GM23338 (cell line): ENCODE data around the gene ARL5A.

Source experiments
- ETS1 ChIP-seq: IDR thresholded peaks from 2 replicates; pipeline ENCODE4 v1.6.1; 2016; ENCODE audit warnings: antibody characterized with exemption
- EZH2 ChIP-seq: fragments of 200-600 bp; sonication (generic); IDR thresholded peaks from one replicate; pipeline ENCODE4 v1.8.0; 2017; ENCODE audit warnings: antibody characterized with exemption, mild to moderate bottlenecking, low read depth; ENCODE audit not compliant: unreplicated experiment
- EZH2phosphoT487 ChIP-seq: fragments of 200-600 bp; sonication (generic); IDR thresholded peaks from one replicate; pipeline ENCODE4 v1.8.1; 2018; ENCODE audit warnings: antibody characterized with exemption; ENCODE audit not compliant: unreplicated experiment
- JUNB ChIP-seq: IDR thresholded peaks from one replicate; pipeline ENCODE4 v1.6.1; 2016; ENCODE audit warnings: antibody characterized with exemption; ENCODE audit not compliant: unreplicated experiment
- NANOG ChIP-seq: IDR thresholded peaks from 2 replicates; pipeline ENCODE4 v1.6.1; 2016; ENCODE audit warnings: antibody characterized with exemption, borderline replicate concordance
- POLR2AphosphoS5 ChIP-seq: IDR thresholded peaks from 2 replicates; pipeline ENCODE4 v1.6.1; 2016; ENCODE audit warnings: antibody characterized with exemption, low read depth
- STAT1 ChIP-seq: IDR thresholded peaks from one replicate; pipeline ENCODE4 v1.6.1; 2016; ENCODE audit warnings: antibody characterized with exemption; ENCODE audit not compliant: unreplicated experiment
- TF ChIP-seq, protein P1 (sequence below), 2 experiments: fragments of 200-600 bp in 1 of 2; sonication (generic) in 1 of 2; conservative IDR thresholded peaks; 2 replicates each; pipeline versions ENCODE4 v1.5.1 to v1.6.1; 2016 to 2017; ENCODE audit warnings: antibody characterized with exemption in 2 of 2, low read depth in 2 of 2, mild to moderate bottlenecking in 2 of 2, moderate library complexity in 1 of 2
- TF ChIP-seq, protein P2 (sequence below): IDR thresholded peaks from one replicate; pipeline ENCODE4 v1.6.1; 2018; ENCODE audit warnings: antibody characterized with exemption; ENCODE audit not compliant: unreplicated experiment
- TF ChIP-seq, protein P3 (sequence below): fragments of 250-450 bp; sonication (Bioruptor Pico); IDR thresholded peaks from 2 replicates; pipeline ENCODE4 v1.5.0; 2020; ENCODE audit warnings: mild to moderate bottlenecking, moderate library complexity

DNA sequence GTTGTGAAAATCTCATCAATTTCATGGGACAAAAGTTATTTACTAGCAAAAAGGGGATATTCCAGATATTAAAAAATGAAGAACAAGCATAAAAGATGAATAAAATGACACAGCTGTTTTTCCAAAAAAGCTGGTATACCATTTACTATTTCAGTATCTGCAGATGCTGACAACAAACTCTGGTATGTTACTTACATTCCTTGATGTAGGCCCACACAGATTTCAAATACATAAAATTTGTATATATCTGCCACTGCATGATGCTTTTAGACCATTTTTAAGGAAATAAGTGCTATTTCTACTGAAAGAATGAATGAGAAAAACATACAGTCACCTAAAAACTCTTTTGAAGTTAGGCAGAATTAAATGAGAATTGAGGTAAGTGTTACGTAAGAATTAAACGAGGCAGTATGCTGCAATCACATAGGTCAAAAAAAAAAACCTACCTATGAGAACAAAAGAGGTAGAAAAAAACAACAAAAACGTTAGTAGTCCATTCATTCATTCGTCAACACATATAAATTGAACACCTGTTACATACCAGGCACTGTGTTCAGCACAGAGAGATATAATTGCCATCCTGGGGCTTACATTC, 32.5 kb downstream of the ARL5A start:
- no peak for TF ChIP-seq POLR2AphosphoS5
- TF ChIP-seq, protein P1, sequence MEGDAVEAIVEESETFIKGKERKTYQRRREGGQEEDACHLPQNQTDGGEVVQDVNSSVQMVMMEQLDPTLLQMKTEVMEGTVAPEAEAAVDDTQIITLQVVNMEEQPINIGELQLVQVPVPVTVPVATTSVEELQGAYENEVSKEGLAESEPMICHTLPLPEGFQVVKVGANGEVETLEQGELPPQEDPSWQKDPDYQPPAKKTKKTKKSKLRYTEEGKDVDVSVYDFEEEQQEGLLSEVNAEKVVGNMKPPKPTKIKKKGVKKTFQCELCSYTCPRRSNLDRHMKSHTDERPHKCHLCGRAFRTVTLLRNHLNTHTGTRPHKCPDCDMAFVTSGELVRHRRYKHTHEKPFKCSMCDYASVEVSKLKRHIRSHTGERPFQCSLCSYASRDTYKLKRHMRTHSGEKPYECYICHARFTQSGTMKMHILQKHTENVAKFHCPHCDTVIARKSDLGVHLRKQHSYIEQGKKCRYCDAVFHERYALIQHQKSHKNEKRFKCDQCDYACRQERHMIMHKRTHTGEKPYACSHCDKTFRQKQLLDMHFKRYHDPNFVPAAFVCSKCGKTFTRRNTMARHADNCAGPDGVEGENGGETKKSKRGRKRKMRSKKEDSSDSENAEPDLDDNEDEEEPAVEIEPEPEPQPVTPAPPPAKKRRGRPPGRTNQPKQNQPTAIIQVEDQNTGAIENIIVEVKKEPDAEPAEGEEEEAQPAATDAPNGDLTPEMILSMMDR (conservative IDR thresholded peaks at IDR 0.05; ENCODE audit: low read depth in 2 of 2): no peak
- no peak for TF ChIP-seq ETS1
- TF ChIP-seq EZH2phosphoT487: no peak
- no peak for TF ChIP-seq EZH2
- TF ChIP-seq, protein P2, sequence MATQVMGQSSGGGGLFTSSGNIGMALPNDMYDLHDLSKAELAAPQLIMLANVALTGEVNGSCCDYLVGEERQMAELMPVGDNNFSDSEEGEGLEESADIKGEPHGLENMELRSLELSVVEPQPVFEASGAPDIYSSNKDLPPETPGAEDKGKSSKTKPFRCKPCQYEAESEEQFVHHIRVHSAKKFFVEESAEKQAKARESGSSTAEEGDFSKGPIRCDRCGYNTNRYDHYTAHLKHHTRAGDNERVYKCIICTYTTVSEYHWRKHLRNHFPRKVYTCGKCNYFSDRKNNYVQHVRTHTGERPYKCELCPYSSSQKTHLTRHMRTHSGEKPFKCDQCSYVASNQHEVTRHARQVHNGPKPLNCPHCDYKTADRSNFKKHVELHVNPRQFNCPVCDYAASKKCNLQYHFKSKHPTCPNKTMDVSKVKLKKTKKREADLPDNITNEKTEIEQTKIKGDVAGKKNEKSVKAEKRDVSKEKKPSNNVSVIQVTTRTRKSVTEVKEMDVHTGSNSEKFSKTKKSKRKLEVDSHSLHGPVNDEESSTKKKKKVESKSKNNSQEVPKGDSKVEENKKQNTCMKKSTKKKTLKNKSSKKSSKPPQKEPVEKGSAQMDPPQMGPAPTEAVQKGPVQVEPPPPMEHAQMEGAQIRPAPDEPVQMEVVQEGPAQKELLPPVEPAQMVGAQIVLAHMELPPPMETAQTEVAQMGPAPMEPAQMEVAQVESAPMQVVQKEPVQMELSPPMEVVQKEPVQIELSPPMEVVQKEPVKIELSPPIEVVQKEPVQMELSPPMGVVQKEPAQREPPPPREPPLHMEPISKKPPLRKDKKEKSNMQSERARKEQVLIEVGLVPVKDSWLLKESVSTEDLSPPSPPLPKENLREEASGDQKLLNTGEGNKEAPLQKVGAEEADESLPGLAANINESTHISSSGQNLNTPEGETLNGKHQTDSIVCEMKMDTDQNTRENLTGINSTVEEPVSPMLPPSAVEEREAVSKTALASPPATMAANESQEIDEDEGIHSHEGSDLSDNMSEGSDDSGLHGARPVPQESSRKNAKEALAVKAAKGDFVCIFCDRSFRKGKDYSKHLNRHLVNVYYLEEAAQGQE: no peak
- TF ChIP-seq STAT1: no peak
- TF ChIP-seq NANOG: no peak
- TF ChIP-seq, protein P3, sequence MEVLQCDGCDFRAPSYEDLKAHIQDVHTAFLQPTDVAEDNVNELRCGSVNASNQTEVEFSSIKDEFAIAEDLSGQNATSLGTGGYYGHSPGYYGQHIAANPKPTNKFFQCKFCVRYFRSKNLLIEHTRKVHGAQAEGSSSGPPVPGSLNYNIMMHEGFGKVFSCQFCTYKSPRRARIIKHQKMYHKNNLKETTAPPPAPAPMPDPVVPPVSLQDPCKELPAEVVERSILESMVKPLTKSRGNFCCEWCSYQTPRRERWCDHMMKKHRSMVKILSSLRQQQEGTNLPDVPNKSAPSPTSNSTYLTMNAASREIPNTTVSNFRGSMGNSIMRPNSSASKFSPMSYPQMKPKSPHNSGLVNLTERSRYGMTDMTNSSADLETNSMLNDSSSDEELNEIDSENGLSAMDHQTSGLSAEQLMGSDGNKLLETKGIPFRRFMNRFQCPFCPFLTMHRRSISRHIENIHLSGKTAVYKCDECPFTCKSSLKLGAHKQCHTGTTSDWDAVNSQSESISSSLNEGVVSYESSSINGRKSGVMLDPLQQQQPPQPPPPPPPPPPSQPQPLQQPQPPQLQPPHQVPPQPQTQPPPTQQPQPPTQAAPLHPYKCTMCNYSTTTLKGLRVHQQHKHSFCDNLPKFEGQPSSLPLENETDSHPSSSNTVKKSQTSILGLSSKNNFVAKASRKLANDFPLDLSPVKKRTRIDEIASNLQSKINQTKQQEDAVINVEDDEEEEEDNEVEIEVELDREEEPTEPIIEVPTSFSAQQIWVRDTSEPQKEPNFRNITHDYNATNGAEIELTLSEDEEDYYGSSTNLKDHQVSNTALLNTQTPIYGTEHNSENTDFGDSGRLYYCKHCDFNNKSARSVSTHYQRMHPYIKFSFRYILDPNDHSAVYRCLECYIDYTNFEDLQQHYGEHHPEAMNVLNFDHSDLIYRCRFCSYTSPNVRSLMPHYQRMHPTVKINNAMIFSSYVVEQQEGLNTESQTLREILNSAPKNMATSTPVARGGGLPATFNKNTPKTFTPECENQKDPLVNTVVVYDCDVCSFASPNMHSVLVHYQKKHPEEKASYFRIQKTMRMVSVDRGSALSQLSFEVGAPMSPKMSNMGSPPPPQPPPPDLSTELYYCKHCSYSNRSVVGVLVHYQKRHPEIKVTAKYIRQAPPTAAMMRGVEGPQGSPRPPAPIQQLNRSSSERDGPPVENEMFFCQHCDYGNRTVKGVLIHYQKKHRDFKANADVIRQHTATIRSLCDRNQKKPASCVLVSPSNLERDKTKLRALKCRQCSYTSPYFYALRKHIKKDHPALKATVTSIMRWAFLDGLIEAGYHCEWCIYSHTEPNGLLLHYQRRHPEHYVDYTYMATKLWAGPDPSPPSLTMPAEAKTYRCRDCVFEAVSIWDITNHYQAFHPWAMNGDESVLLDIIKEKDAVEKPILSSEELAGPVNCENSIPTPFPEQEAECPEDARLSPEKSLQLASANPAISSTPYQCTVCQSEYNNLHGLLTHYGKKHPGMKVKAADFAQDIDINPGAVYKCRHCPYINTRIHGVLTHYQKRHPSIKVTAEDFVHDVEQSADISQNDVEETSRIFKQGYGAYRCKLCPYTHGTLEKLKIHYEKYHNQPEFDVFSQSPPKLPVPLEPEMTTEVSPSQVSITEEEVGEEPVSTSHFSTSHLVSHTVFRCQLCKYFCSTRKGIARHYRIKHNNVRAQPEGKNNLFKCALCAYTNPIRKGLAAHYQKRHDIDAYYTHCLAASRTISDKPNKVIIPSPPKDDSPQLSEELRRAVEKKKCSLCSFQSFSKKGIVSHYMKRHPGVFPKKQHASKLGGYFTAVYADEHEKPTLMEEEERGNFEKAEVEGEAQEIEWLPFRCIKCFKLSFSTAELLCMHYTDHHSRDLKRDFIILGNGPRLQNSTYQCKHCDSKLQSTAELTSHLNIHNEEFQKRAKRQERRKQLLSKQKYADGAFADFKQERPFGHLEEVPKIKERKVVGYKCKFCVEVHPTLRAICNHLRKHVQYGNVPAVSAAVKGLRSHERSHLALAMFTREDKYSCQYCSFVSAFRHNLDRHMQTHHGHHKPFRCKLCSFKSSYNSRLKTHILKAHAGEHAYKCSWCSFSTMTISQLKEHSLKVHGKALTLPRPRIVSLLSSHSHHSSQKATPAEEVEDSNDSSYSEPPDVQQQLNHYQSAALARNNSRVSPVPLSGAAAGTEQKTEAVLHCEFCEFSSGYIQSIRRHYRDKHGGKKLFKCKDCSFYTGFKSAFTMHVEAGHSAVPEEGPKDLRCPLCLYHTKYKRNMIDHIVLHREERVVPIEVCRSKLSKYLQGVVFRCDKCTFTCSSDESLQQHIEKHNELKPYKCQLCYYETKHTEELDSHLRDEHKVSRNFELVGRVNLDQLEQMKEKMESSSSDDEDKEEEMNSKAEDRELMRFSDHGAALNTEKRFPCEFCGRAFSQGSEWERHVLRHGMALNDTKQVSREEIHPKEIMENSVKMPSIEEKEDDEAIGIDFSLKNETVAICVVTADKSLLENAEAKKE (CRISPR knock-in tag): no peak
- no peak for TF ChIP-seq JUNB
